CD4-positive, alpha-beta T cell (primary cell): ENCODE data around the gene PTPRN2. TPM values are rescaled to one million over a fixed set of nuclear protein-coding genes. Genes with fewer than 3 reads are reported as not detected.
A peak's percentile ranks its signal among the peaks of the same experiment; 100 is the strongest.

ENCODE experiments used
- ATAC-seq: fragments of 200-7000 bp; cut with Tn5 transposase; one replicate; pipeline ENCODE4 v1.10.0; 2022; ENCODE audit warnings: mild to moderate bottlenecking; ENCODE audit not compliant: poor library complexity
- CTCF ChIA-PET: fragments of 350-600 bp; sonication (Branson Sonifier 250); formaldehyde crosslinking; loops from one replicate; lab custom pipeline; 2021; ENCODE audit warnings: antibody characterized with exemption, inconsistent platforms; lab: Charles Lee
- POLR2A ChIA-PET: fragments of 350-600 bp; sonication (Branson Sonifier 250); formaldehyde crosslinking; loops from one replicate; lab custom pipeline; 2021; ENCODE audit warnings: antibody characterized with exemption, inconsistent platforms; lab: Charles Lee
- DNase-seq, 14 experiments: peaks; one replicate each; pipeline ENCODE4 v3.0.0-alpha.2; 2013 to 2020; ENCODE audit warnings: mixed read lengths in 2 of 14
- H3K27ac ChIP-seq, 2 donors: one replicate each; pipeline versions ENCODE4 v1.5.1 to v1.7.0; 2013; ENCODE audit warnings: low read length in 2 of 2, low read depth in 1 of 2, mild to moderate bottlenecking in 1 of 2
- H3K27me3 ChIP-seq, 2 experiments: 1 replicate in 1 of 2; 2 replicates in 1 of 2; pipeline versions ENCODE4 v1.6.1 to v1.7.0; 2013; ENCODE audit warnings: low read length in 2 of 2, control low read depth in 1 of 2, mild to moderate bottlenecking in 1 of 2, moderate library complexity in 1 of 2; ENCODE audit not compliant: insufficient read depth in 2 of 2, control insufficient read depth in 1 of 2
- H3K36me3 ChIP-seq: one replicate; pipeline ENCODE4 v1.6.1; 2013; ENCODE audit warnings: low read length, control low read depth; ENCODE audit not compliant: insufficient read depth
- H3K4me1 ChIP-seq: one replicate; pipeline ENCODE4 v1.6.1; 2013; ENCODE audit warnings: low read length, control low read depth; ENCODE audit not compliant: insufficient read depth
- H3K4me3 ChIP-seq: one replicate; pipeline ENCODE4 v1.5.1; 2013; ENCODE audit warnings: mild to moderate bottlenecking, low read length, moderate library complexity
- H3K9me3 ChIP-seq, 2 experiments: 1 replicate in 1 of 2; 2 replicates in 1 of 2; pipeline versions ENCODE4 v1.6.1 to v1.7.0; 2013; ENCODE audit warnings: low read length in 2 of 2, mild to moderate bottlenecking in 2 of 2, control low read depth in 1 of 2, moderate library complexity in 1 of 2; ENCODE audit not compliant: control insufficient read depth in 1 of 2, insufficient read depth in 1 of 2
- H3K27ac Mint-ChIP-seq: one replicate; pipeline ENCODE4 v1.8.0; 2020; ENCODE audit warnings: mixed read lengths
- H3K27me3 Mint-ChIP-seq: one replicate; pipeline ENCODE4 v1.8.0; 2021; ENCODE audit warnings: mixed read lengths
- H3K36me3 Mint-ChIP-seq: one replicate; pipeline ENCODE4 v1.8.0; 2021; ENCODE audit warnings: low read depth, mixed read lengths
- H3K4me1 Mint-ChIP-seq: one replicate; pipeline ENCODE4 v1.8.0; 2021; ENCODE audit warnings: low read depth, mixed read lengths
- H3K4me3 Mint-ChIP-seq: one replicate; pipeline ENCODE4 v1.8.0; 2020; ENCODE audit warnings: mild to moderate bottlenecking, mixed read lengths
- H3K9me3 Mint-ChIP-seq: one replicate; pipeline ENCODE4 v1.8.0; 2020; ENCODE audit warnings: mixed read lengths
- intact Hi-C, 2 experiments: fragments of 100-400 bp; cut with DNase I in 1 of 2; cut with micrococcal nuclease in 1 of 2; formaldehyde crosslinking; loops; one replicate each; pipeline versions ENCODE4 v1.15.1 to v1.9.0; 2023 to 2025; cut with DNase I, micrococcal nuclease
- total RNA-seq, 174 experiments: library from RNA in 2 of 174; stranded (reverse) in 2 of 174; gene quantifications; one replicate each; pipeline ENCODE4 v1.2.3 and lab custom pipeline; 2021 to 2026
- TF ChIP-seq, protein P1 (sequence below): fragments of 200-600 bp; IDR thresholded peaks from one replicate; pipeline ENCODE4 v1.8.0; 2022; ENCODE audit warnings: antibody characterized with exemption, mild to moderate bottlenecking

Gene PTPRN2
- total RNA-seq, 2 experiments from 2014 or later, result 0.34 to 0.44 TPM

DNA sequence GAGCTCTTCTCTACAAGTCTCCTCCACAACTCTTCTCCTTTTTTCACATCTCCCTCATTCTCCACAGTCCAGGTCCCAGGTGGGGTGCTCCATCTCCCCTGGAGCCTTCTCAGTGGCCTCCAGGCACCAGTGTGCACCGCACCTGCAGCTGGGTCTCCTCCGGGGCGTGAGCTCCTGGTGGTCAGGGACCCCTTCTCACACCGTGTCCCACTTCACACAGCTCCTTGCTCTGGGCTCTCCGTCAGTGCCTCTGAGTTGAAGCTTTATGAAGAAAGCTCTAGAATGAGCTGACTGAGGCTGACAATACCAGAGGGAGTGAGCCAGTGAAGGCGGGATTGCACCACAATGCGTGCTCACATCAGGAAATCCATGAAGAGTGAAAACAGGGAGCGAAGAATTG lies 960.6 kb downstream of the PTPRN2 start:
- H3K4me1 ChIP-seq, result peaks cover 48% of the 10 kb centered on the region
- ChIA-PET CTCF (interaction anchor here (1.2 kb wide), 1 partner anchor 14 kb away, joined by 7 read pairs; no protein-coding TSS in a partner anchor), POLR2A (interaction anchor here (0.6 to 3.4 kb wide), 11 partner anchors 12 to 237 kb away, joined by 3 to 38 read pairs (median 5); no protein-coding TSS in a partner anchor)
- H3K36me3 Mint-ChIP-seq, result no peaks in the 10 kb centered on the region
- H3K4me1 Mint-ChIP-seq, result peaks cover 73% of the 10 kb centered on the region
- H3K4me3 Mint-ChIP-seq, result peak overlapping the region; percentile 72
- H3K9me3 Mint-ChIP-seq, result no peaks in the 10 kb centered on the region
- TF ChIP-seq, protein P1, sequence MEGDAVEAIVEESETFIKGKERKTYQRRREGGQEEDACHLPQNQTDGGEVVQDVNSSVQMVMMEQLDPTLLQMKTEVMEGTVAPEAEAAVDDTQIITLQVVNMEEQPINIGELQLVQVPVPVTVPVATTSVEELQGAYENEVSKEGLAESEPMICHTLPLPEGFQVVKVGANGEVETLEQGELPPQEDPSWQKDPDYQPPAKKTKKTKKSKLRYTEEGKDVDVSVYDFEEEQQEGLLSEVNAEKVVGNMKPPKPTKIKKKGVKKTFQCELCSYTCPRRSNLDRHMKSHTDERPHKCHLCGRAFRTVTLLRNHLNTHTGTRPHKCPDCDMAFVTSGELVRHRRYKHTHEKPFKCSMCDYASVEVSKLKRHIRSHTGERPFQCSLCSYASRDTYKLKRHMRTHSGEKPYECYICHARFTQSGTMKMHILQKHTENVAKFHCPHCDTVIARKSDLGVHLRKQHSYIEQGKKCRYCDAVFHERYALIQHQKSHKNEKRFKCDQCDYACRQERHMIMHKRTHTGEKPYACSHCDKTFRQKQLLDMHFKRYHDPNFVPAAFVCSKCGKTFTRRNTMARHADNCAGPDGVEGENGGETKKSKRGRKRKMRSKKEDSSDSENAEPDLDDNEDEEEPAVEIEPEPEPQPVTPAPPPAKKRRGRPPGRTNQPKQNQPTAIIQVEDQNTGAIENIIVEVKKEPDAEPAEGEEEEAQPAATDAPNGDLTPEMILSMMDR, result no peak
- H3K27ac ChIP-seq, result no peak overlapping the region
- H3K4me3 ChIP-seq, result no peak overlapping the region
- intact Hi-C loops, result loop anchor here (5.0 to 10.0 kb wide), 3 partner anchors 60 to 132 kb away; no protein-coding TSS in a partner anchor
- H3K9me3 ChIP-seq, result no peaks in the 10 kb centered on the region
- DNase-seq (no peak), ATAC-seq (no peak)
- no peaks in the 10 kb centered on the region for H3K36me3 ChIP-seq
- H3K27me3 ChIP-seq, result peaks cover 0 to 3% of the 10 kb centered on the region in 2 experiments
- H3K27me3 Mint-ChIP-seq, result no peaks in the 10 kb centered on the region
- peak overlapping the region; percentile 68 for H3K27ac Mint-ChIP-seq

DNA sequence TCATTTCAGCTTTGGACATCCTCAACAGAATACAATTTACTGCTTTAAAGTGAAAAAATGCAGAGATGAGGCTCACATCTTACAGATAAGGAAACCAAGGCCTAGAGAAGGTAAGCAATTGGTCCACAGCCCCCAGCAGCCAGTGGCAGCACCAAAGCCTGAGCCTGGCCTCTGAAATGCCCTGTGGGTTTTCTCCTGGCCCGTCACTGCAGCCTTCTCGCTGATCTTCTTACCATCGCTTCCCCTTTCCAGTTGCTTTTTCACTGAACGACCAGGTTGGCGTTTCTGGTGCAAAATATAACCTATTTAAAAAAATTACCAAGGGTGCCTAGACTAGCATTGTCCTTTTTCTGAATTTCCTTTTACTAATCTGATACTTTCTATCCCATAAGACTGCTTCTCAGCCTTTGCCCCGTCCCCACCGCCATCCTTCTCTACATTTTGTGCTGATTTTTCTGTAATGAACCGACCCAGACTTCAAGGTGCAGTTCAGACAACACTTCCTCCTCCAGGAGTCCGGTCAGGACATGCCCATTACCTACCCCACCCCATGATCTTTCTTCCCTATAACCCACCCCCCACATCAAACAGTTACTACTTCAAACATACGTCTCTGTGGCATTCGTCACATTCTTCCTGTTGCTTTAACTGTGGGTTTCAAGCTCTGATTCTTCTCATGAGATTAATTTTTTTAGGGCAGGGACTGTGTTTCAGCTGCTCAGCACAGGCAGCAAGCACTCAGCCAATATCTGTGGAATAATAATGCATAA lies 961.5 kb downstream of the PTPRN2 start:
- H3K27me3 Mint-ChIP-seq, result no peaks in the 10 kb centered on the region
- DNase-seq (peak in 8 of 14 experiments; percentile 14 to 74 (median 42)), ATAC-seq (peak; percentile 72)
- POLR2A ChIA-PET, result interaction anchor here (0.6 to 3.4 kb wide), 11 partner anchors 11 to 236 kb away, joined by 3 to 38 read pairs (median 5); no protein-coding TSS in a partner anchor
- H3K4me3 Mint-ChIP-seq, result peak overlapping the region; percentile 72
- no peaks in the 10 kb centered on the region for H3K36me3 Mint-ChIP-seq
- TF ChIP-seq, protein P1, result no peak
- H3K4me3 ChIP-seq, result peak overlapping the region; percentile 19
- peaks cover 0 to 1% of the 10 kb centered on the region in 2 experiments for H3K9me3 ChIP-seq
- H3K4me1 Mint-ChIP-seq, result peaks cover 80% of the 10 kb centered on the region
- peaks cover 57% of the 10 kb centered on the region for H3K4me1 ChIP-seq
- H3K27me3 ChIP-seq, result peaks cover 0 to 3% of the 10 kb centered on the region in 2 experiments
- no peak overlapping the region for H3K27ac ChIP-seq
- no peaks in the 10 kb centered on the region for H3K36me3 ChIP-seq
- CTCF ChIA-PET, result interaction anchor here (1.2 kb wide), 1 partner anchor 13 kb away, joined by 7 read pairs; no protein-coding TSS in a partner anchor
- H3K27ac Mint-ChIP-seq, result peak overlapping the region; percentile 68
- intact Hi-C loops, result loop anchor here (1.0 to 10.0 kb wide), 5 partner anchors 13 to 193 kb away; no protein-coding TSS in a partner anchor
- no peaks in the 10 kb centered on the region for H3K9me3 Mint-ChIP-seq

DNA sequence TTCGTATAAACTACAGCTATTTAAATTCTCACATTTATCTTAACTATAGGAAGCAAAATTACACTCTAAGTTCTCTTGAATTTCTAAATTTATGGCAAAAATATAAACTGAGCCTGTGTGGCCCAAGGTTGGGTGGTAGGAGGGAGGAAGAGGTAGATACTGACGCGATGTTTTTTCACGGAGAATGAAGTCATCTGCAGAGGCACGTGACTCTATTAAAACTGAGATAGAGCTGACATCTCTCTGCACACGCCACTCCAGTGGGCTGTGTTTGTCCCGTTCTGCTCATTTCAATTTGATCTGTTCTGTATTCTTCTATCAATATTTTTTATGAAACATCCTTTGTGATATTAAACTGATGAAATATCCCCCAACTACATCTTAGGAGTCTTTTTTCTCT lies 964.1 kb downstream of the PTPRN2 start:
- intact Hi-C loops, result loop anchor here in 1 of 2 experiments (10.0 kb wide), 1 partner anchor 129 kb away; no protein-coding TSS in a partner anchor
- CTCF ChIA-PET, result interaction anchor here (1.2 kb wide), 1 partner anchor 10 kb away, joined by 3 read pairs; no protein-coding TSS in a partner anchor
- peaks cover 0 to 3% of the 10 kb centered on the region in 2 experiments for H3K9me3 ChIP-seq
- peaks cover 50% of the 10 kb centered on the region for H3K4me1 ChIP-seq
- no peak overlapping the region for H3K27ac ChIP-seq
- TF ChIP-seq, protein P1, result no peak
- Mint-ChIP-seq H3K36me3 (no peaks in the 10 kb centered on the region), H3K9me3 (no peaks in the 10 kb centered on the region), H3K4me3 (peak overlapping the region; percentile 50), H3K4me1 (peaks cover 74% of the 10 kb centered on the region), H3K27me3 (no peaks in the 10 kb centered on the region), H3K27ac (peak overlapping the region; percentile 84)
- H3K27me3 ChIP-seq, result no peaks in the 10 kb centered on the region
- POLR2A ChIA-PET, result interaction anchor here (1.3 to 1.5 kb wide), 2 partner anchors 9 to 14 kb away, joined by 4 read pairs; no protein-coding TSS in a partner anchor
- DNase-seq (no peak), ATAC-seq (no peak)
- no peaks in the 10 kb centered on the region for H3K36me3 ChIP-seq
- H3K4me3 ChIP-seq, result no peak overlapping the region
